ENCODE results near the gene DYNC2LI1. TPM values are rescaled to one million over a fixed set of nuclear protein-coding genes. Genes with fewer than 3 reads are reported as not detected.
A peak's percentile ranks its signal among the peaks of the same experiment; 100 is the strongest.

The DYNC2LI1 gene
- total RNA-seq, 2 donors from 2014 or later = 5.2 to 19.6 TPM

DNA sequence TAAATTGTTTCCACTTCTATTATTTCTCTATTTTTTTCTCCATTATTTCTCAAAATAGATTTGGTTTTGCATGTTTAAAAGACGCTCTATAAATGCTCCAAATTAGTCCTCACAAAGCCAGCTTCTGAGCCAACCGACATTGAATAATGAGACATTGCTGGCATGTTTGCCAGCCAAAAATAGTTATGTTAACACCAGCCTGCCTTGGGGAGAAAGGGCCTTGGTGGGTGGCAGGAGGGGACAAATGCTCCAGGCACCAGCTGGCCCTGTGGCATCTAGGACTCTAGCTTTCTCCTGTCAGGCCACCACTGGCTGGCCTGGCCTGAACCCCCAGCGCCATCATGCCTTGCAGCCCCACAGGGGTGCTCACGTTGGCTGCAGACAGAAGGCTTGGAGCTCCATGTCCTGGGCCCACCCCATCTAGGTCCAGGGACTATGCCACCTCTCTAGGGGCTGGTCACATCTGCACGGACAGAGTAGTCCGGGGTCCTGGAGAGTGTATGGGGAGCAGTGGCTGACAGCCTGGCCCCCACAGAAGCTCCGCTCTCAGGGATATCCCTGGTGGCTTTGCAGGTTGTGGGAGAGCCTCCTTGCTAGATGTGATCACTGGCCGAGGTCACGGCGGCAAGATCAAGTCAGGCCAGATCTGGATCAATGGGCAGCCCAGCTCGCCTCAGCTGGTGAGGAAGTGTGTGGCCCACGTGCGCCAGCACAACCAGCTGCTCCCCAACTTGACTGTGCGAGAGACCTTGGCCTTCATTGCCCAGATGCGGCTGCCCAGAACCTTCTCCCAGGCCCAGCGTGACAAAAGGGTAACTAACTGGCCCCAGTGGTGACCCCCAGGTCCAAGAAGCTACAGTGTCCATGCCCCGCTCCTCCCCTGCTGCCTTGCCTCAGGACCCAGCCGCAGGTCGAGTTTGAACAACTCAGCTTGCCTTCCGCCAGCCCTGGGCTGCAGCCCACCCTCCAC is 77.5 kb downstream of the DYNC2LI1 start:
- Mint-ChIP-seq H3K9me3 (no peaks in the 10 kb centered on the region), H3K36me3 (no peaks in the 10 kb centered on the region), H3K27ac (peak overlapping the region in 1 of 2 donors; percentile 86)
- DNase-seq (ENCODE audit: low spot score in 2 of 2) = peak in 1 of 2 donors; percentile 50
- no peak for ATAC-seq

DNA sequence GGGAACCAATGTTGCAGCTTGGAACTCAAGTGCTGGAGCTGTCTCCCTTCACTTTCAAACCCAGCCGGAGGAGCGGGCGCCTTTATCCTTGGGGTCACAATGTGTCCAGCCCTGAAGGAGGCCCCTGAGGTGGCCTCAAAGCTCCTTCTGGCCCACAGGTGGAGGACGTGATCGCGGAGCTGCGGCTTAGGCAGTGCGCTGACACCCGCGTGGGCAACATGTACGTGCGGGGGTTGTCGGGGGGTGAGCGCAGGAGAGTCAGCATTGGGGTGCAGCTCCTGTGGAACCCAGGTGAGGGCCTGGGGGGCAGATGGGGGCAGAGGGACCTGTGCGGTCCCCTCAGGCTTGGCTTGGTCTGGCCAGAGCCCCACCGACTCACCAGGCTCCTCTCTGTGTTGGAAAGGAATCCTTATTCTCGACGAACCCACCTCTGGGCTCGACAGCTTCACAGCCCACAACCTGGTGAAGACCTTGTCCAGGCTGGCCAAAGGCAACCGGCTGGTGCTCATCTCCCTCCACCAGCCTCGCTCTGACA is 78.4 kb downstream of the DYNC2LI1 start:
- DNase-seq (ENCODE audit: low spot score in 2 of 2) = no peak
- no peak overlapping the region for H3K27ac Mint-ChIP-seq
- ATAC-seq = no peak
- no peaks in the 10 kb centered on the region for H3K9me3 Mint-ChIP-seq
- H3K36me3 Mint-ChIP-seq = no peaks in the 10 kb centered on the region

DNA sequence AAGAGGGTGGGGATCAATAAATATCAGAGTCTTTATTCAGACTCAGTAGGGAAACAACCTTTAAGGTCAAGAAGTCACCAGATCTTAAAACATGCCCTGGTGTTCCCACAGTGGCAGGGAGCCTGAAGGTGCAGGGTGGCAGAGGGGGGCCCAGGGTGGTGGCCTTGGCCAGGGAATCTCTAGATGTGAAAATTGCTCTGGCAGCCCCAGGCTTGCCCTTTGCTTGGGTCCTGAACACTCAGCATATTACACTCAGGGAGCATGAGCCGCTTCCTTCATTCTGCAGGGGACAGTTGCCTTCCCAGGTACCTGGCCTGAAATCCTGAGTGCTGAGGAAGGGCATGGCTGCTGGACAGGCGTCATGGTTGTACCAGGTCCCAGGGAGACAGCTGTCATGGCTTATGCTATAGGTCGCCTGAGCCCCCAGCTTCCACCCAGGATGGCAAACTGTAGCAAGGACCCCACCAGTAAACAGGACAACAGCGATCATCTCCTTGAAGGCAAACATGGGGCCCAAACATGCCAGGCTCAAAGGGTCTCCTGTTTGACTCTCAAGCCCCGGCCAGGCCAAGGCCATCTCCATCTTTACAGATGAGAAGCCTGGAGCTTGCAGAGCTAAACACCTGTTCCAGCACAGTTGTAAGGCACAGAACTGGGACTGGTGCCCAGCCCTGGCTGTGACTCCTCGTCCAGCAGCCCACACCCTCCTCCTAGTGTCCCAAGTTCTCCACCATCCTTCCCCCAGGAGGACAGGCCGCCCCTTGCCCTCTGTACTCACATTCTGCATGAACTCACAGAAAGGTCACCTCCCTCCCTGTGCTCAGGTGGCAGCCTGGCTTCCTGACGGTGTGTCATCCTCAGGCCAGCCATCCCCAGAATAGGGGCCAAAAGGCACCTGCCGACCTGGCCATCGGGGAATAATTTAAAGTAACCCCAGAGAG is 79.6 kb downstream of the DYNC2LI1 start:
- Mint-ChIP-seq H3K36me3 (no peaks in the 10 kb centered on the region), H3K9me3 (no peaks in the 10 kb centered on the region), H3K27ac (peak overlapping the region in 1 of 2 donors; percentile 40)
- DNase-seq (ENCODE audit: low spot score in 2 of 2) (no peak), ATAC-seq (no peak)

DNA sequence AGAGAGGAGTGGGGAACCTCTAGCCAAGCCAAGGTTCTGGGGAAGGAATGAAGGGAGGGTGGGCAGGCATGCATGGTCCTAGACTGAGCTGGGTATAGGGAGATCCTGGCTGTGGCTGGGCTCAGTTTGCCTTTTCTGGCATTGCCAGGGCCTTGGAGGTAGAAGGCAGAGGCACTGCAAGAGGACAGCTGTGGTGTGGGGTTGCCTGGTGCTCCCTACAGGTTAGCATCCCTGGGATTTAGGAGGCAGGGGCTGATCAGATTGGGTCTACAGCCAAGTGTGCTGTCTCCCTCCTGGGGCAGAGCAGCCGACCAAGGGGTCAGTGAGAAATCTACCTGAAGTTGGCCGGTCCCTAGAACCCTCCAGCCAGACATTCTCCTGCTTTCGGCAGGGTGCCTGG is 80.8 kb downstream of the DYNC2LI1 start:
- ATAC-seq = no peak
- Mint-ChIP-seq H3K36me3 (no peaks in the 10 kb centered on the region), H3K9me3 (no peaks in the 10 kb centered on the region), H3K27ac (no peak overlapping the region)
- no peak for DNase-seq (ENCODE audit: low spot score in 2 of 2)

DNA sequence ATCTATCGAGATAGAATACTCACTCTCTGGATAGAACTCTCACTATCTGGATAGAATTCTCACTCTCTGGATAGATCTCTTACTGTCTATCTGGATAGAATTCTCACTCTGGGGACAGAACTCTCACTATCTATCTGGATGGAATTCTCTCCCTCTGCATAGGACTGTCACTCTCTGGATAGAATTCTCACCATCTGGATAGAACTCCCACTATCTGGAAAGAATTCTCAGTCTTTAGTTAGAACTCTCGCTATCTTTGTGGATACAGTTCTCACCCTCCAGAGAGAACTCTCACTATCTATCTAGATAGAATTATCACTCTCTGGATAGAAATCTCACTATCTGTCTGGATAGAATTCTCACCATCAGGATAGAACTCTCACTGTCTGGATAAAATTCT is 81.5 kb downstream of the DYNC2LI1 start:
- Mint-ChIP-seq H3K9me3 (no peaks in the 10 kb centered on the region), H3K36me3 (no peaks in the 10 kb centered on the region), H3K27ac (no peak overlapping the region)
- ATAC-seq = no peak
- no peak for DNase-seq (ENCODE audit: low spot score in 2 of 2)

Other genes with a start within 250 kb of the DYNC2LI1 start
- 10 to 100 TPM; 19.3 to 33.5 TPM for gene THADA, start 178.0 kb upstream of the DYNC2LI1 start, total RNA-seq
- gene PLEKHH2, start 136.8 kb upstream of the DYNC2LI1 start, total RNA-seq = 1 to 10 TPM; 2.4 to 8.6 TPM
- gene C1GALT1C1L, start 97.6 kb upstream of the DYNC2LI1 start, total RNA-seq = under 1 TPM in 1 of 2 donors, not detected in 1; 0.21 TPM
- gene ABCG5, start 64.8 kb downstream of the DYNC2LI1 start, total RNA-seq = not detected
- not detected for gene ABCG8, start 64.9 kb downstream of the DYNC2LI1 start, total RNA-seq
- 100 to 1,000 TPM; 180 to 188 TPM for gene LRPPRC, start 221.9 kb downstream of the DYNC2LI1 start, total RNA-seq

All from activated naive CD4-positive, alpha-beta T cell treated with anti-CD3 and anti-CD28 coated beads, Interleukin-2, amount 50 U/mL, for 72 hours (primary cell).